ENCODE measurements around the gene ZNF101.
"Not testable (repeated sequence)": the region's sequence is repeated elsewhere in the genome, so short reads cannot be mapped to it uniquely, and the experiment has no call there.

ZNF101 gene

DNA sequence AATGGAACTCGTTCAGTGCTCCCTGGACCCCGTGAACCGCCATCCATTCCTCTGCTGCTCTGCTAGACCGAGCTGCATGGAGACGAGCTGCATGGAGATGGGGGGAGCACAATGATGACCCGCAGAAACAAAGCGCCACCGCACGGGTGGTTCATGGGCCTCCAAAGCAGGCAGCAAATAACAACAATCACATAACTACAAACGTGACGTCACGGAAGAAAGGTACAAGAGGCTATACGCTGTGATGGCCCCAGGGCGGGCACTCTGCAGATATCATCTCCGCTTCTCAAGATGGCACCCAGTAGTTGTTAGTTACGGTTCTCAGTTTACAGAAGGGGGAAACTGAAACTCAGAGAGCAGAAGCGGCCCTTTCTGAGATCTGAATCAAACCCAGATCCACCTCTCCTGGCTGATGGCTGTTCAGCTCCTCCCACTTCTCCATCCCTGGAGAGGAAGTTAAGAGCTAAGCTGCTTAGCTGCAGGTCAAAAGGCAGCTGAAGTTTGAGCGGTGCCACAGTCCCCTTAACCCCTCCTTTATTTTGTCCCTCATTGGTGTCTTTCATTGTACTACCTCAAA lies 6.9 kb upstream of the ZNF101 start:
- DNase-seq: no peak

DNA sequence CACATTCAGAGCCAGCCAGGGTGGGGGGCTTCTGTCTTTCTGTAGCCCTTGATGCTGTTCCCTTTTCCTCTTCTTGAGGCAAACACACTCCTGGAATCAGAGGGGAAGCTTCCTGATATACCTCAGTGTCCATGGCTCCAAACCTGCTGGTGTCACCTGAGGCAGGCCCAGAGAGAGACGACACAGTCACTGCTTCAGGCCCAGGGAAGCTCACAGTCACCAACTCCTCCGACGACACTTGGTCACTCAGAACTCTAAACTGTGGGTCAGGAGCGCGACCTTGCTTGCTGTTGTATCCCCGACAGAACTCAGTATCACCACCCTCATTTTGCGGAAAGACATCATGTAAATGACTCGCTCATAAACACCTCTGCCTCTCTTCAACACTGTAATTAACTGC lies 6.3 kb upstream of the ZNF101 start:
- no peak for DNase-seq

GRCh38 chr19:19662871-19663255 lies 5.8 kb upstream of the ZNF101 start:
- DNase-seq: no peak

DNA sequence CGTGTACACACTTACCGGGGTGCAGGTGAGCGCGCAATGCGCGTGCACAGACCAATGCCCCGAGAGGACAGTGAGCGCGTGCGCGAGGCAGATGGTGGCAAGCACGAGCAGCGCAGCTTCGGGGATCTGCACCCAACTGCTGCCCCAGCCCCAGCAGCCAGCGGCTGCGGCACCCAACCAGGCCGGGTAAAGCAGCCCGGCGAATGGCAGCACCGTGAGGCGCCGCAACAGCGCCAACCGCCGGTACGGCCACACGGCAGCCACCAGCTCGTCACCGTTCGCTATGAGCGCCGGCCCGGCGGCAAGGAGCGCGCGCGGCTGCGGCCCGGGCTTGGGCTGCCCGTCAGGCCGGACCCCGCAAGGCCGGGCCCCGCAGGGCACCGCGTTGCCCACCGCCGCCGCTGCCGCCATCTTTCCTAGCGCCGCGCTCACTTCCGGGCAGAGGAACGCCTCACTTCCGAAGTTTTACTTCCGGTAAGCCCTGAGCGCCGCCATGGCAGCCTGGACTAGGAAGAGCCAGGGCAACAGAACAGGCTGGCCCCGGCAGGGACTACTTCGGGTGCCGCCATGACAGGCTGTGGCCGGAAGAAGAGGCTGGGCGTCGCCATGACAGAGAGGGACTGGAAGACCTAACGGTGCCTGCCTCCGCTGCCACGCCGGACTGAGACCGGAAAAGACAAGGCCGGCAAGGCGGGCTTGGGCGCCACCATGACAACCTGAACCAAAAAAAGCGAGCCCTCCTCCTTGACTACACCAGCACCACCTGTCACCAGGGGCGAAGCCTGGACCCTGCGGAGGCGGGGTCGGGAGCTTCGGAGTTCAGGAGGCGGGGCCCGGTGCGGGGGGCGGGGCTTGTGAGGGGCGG lies 5.2 kb upstream of the ZNF101 start, which contains the start of gene ATP13A1:
ATP13A1 (minus strand) TSS at position 421 of the 865 bp plus-strand sequence; CDS start at position 411, 10 bp downstream.
- DNase-seq: peak; percentile 97

- DNase-seq: not testable (repeated sequence)
These were observed 3.2 kb upstream of the ZNF101 start for GRCh38 chr19:19665420-19665948.

- DNase-seq: no peak
These were observed 1.5 kb downstream of the ZNF101 start for GRCh38 chr19:19670070-19670551.

- no peak for DNase-seq
These were observed 4.2 kb downstream of the ZNF101 start for GRCh38 chr19:19672816-19673215.

DNA sequence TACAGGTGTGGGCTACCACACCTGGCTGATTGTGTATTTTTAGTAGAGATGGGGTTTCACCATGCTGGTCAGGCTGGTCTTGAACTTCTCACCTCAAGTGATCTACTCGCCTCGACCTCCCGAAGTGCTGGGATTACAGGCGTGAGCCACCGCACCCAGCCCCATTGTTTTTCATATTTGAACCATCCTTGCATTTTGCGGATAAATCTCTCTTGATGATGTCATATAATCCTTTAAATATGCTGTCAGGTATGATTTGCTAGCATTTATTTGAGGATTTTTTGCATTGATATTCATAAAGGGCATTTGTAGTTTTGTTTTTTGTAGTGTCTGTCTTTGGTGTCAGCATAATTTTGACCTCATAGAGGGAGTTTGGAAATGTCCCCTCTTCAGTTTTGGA lies 5.7 kb downstream of the ZNF101 start:
- no peak for DNase-seq

GRCh38 chr19:19677579-19677978 lies 8.9 kb downstream of the ZNF101 start:
- no peak for DNase-seq

GRCh38 chr19:19679176-19680073 lies 10.8 kb downstream of the ZNF101 start:
- no peak for DNase-seq

GRCh38 chr19:19686119-19686518 lies 17.5 kb downstream of the ZNF101 start:
- DNase-seq: not testable (repeated sequence)

- DNase-seq: no peak
These were observed 17.9 kb downstream of the ZNF101 start for GRCh38 chr19:19686580-19686979.

GRCh38 chr19:19687090-19687489 lies 18.5 kb downstream of the ZNF101 start:
- no peak for DNase-seq

DNA sequence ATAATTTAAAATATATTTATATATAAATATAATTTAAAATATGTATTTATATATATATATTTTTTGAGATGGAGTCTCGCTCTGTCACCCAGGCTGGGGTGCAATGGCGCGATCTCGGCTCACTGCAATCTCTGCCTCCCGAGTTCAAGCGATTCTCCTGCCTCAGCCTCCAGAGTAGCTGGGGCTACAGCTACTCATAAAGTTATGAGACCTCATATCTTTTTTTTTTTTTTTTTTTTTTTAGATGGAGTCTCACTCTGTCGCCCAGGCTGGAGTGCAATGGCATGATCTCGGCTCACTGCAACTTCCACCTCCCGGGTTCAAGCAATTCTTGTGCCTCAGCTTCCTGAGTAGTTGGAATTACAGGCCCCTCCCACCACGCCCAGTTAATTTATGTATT lies 20.4 kb downstream of the ZNF101 start:
- DNase-seq: not testable (repeated sequence)

- no peak for DNase-seq
These were observed 23.0 kb downstream of the ZNF101 start for GRCh38 chr19:19691683-19692082.

- DNase-seq: no peak
These were observed 27.7 kb downstream of the ZNF101 start for GRCh38 chr19:19696386-19696785.

GRCh38 chr19:19697589-19697988 lies 28.9 kb downstream of the ZNF101 start:
- no peak for DNase-seq

- DNase-seq: not testable (repeated sequence)
These were observed 31.9 kb downstream of the ZNF101 start for GRCh38 chr19:19700493-19700892.

- no peak for DNase-seq
These were observed 36.2 kb downstream of the ZNF101 start for GRCh38 chr19:19704836-19705235.

- DNase-seq: no peak
These were observed 41.9 kb downstream of the ZNF101 start for GRCh38 chr19:19710506-19710905.

- DNase-seq: no peak
These were observed 42.8 kb downstream of the ZNF101 start for GRCh38 chr19:19711306-19711933.
